ENCODE measurements around the gene GSTA2.

Gene GSTA2

GRCh38 chr6:52727908-52728307 lies 35.4 kb downstream of the GSTA2 start:
- POLR2A ChIA-PET: no interaction called here
- no peak for TF ChIP-seq CTCF (IDR thresholded peaks at IDR 0.05; ENCODE audit: control extremely low read depth, extremely low read depth, low read depth, missing control alignments)
- DNase-seq (ENCODE audit: extremely low spot score): no peak
- CTCF ChIA-PET: no interaction called here

- CTCF ChIA-PET: interaction anchor here (1.2 kb wide), 1 partner anchor 27 kb away, joined by 4 read pairs; no protein-coding TSS in a partner anchor
- TF ChIP-seq CTCF (IDR thresholded peaks at IDR 0.05; ENCODE audit: control extremely low read depth, extremely low read depth, low read depth, missing control alignments): no peak
- POLR2A ChIA-PET: no interaction called here
- DNase-seq (ENCODE audit: extremely low spot score): no peak
These were observed 36.3 kb downstream of the GSTA2 start for GRCh38 chr6:52726741-52727535.

GRCh38 chr6:52726193-52726542 lies 37.1 kb downstream of the GSTA2 start:
- no peak for DNase-seq (ENCODE audit: extremely low spot score)
- POLR2A ChIA-PET: no interaction called here
- no peak for TF ChIP-seq CTCF (IDR thresholded peaks at IDR 0.05; ENCODE audit: control extremely low read depth, extremely low read depth, low read depth, missing control alignments)
- CTCF ChIA-PET: interaction anchor here (1.2 kb wide), 1 partner anchor 26 kb away, joined by 4 read pairs; no protein-coding TSS in a partner anchor

GRCh38 chr6:52725535-52726192 lies 37.6 kb downstream of the GSTA2 start:
- CTCF ChIA-PET: interaction anchor here (1.0 to 2.4 kb wide), 8 partner anchors 8 to 760 kb away, joined by 3 to 14 read pairs (median 6); no protein-coding TSS in a partner anchor
- DNase-seq (ENCODE audit: extremely low spot score): no peak
- no peak for TF ChIP-seq CTCF (IDR thresholded peaks at IDR 0.05; ENCODE audit: control extremely low read depth, extremely low read depth, low read depth, missing control alignments)
- POLR2A ChIA-PET: no interaction called here

GRCh38 chr6:52725143-52725534 lies 38.1 kb downstream of the GSTA2 start:
- DNase-seq (ENCODE audit: extremely low spot score): no peak
- ChIA-PET POLR2A (no interaction called here), CTCF (interaction anchor here (0.6 to 3.4 kb wide), 18 partner anchors 8 to 760 kb away, joined by 3 to 14 read pairs (median 6); no protein-coding TSS in a partner anchor)
- no peak for TF ChIP-seq CTCF (IDR thresholded peaks at IDR 0.05; ENCODE audit: control extremely low read depth, extremely low read depth, low read depth, missing control alignments)

GRCh38 chr6:52724406-52725121 lies 38.7 kb downstream of the GSTA2 start:
- TF ChIP-seq CTCF (IDR thresholded peaks at IDR 0.05; ENCODE audit: control extremely low read depth, extremely low read depth, low read depth, missing control alignments): peak; percentile 90
- CTCF ChIA-PET: interaction anchor here (0.6 to 3.4 kb wide), 19 partner anchors 8 to 761 kb away, joined by 3 to 14 read pairs (median 5); no protein-coding TSS in a partner anchor
- POLR2A ChIA-PET: no interaction called here
- peak; percentile 78 for DNase-seq (ENCODE audit: extremely low spot score)
